ENCODE results near the gene HSD3B2.

The HSD3B2 gene

GRCh38 chr1:119446321-119446720 is 31.4 kb downstream of the HSD3B2 start:
- no peaks in the 10 kb centered on the region for H3K36me3 Mint-ChIP-seq (ENCODE audit: insufficient read depth)
- ATAC-seq (replicated peaks; ENCODE audit: extremely low read depth, poor library complexity, severe bottlenecking) (no peak), DNase-seq (ENCODE audit: low spot score in 2 of 2) (no peak)
- no peaks in the 10 kb centered on the region for H3K27me3 Mint-ChIP-seq
- H3K4me1 Mint-ChIP-seq, result no peaks in the 10 kb centered on the region
- H3K4me3 Mint-ChIP-seq, result no peak overlapping the region
- no peaks in the 10 kb centered on the region for H3K9me3 Mint-ChIP-seq
- H3K27ac Mint-ChIP-seq (ENCODE audit: low read depth), result no peak overlapping the region

GRCh38 chr1:119447344-119448126 is 32.6 kb downstream of the HSD3B2 start:
- H3K27ac Mint-ChIP-seq (ENCODE audit: low read depth), result no peak overlapping the region
- no peak overlapping the region for H3K4me3 Mint-ChIP-seq
- H3K4me1 Mint-ChIP-seq, result no peaks in the 10 kb centered on the region
- H3K36me3 Mint-ChIP-seq (ENCODE audit: insufficient read depth), result no peaks in the 10 kb centered on the region
- no peak for DNase-seq (ENCODE audit: low spot score in 2 of 2)
- ATAC-seq (replicated peaks; ENCODE audit: extremely low read depth, poor library complexity, severe bottlenecking), result no peak
- no peaks in the 10 kb centered on the region for H3K27me3 Mint-ChIP-seq
- no peaks in the 10 kb centered on the region for H3K9me3 Mint-ChIP-seq

GRCh38 chr1:119448127-119448511 is 33.2 kb downstream of the HSD3B2 start:
- Mint-ChIP-seq H3K27ac (ENCODE audit: low read depth) (no peak overlapping the region), H3K36me3 (ENCODE audit: insufficient read depth) (no peaks in the 10 kb centered on the region), H3K4me3 (no peak overlapping the region), H3K9me3 (no peaks in the 10 kb centered on the region), H3K27me3 (no peaks in the 10 kb centered on the region), H3K4me1 (no peaks in the 10 kb centered on the region)
- ATAC-seq (replicated peaks; ENCODE audit: extremely low read depth, poor library complexity, severe bottlenecking) (no peak), DNase-seq (ENCODE audit: low spot score in 2 of 2) (no peak)

- DNase-seq (ENCODE audit: low spot score in 2 of 2) (no peak), ATAC-seq (replicated peaks; ENCODE audit: extremely low read depth, poor library complexity, severe bottlenecking) (no peak)
- H3K36me3 Mint-ChIP-seq (ENCODE audit: insufficient read depth), result no peaks in the 10 kb centered on the region
- no peaks in the 10 kb centered on the region for H3K27me3 Mint-ChIP-seq
- H3K27ac Mint-ChIP-seq (ENCODE audit: low read depth), result no peak overlapping the region
- H3K4me1 Mint-ChIP-seq, result no peaks in the 10 kb centered on the region
- no peaks in the 10 kb centered on the region for H3K9me3 Mint-ChIP-seq
- no peak overlapping the region for H3K4me3 Mint-ChIP-seq
These were observed 35.0 kb downstream of the HSD3B2 start for GRCh38 chr1:119449971-119450370.

GRCh38 chr1:119451158-119451557 is 36.2 kb downstream of the HSD3B2 start:
- Mint-ChIP-seq H3K4me3 (no peak overlapping the region), H3K27ac (ENCODE audit: low read depth) (no peak overlapping the region)

GRCh38 chr1:119452091-119452490 is 37.1 kb downstream of the HSD3B2 start:
- ATAC-seq (replicated peaks; ENCODE audit: extremely low read depth, poor library complexity, severe bottlenecking), result no peak
- Mint-ChIP-seq H3K27me3 (no peaks in the 10 kb centered on the region), H3K36me3 (ENCODE audit: insufficient read depth) (no peaks in the 10 kb centered on the region), H3K4me3 (no peak overlapping the region), H3K4me1 (no peaks in the 10 kb centered on the region), H3K27ac (ENCODE audit: low read depth) (no peak overlapping the region), H3K9me3 (no peaks in the 10 kb centered on the region)
- DNase-seq (ENCODE audit: low spot score in 2 of 2), result no peak

More at GRCh38 chr1:119451158-119451557, 36.2 kb downstream of the HSD3B2 start:
- H3K36me3 Mint-ChIP-seq (ENCODE audit: insufficient read depth), result no peaks in the 10 kb centered on the region
- no peaks in the 10 kb centered on the region for H3K4me1 Mint-ChIP-seq
- no peaks in the 10 kb centered on the region for H3K27me3 Mint-ChIP-seq
- no peaks in the 10 kb centered on the region for H3K9me3 Mint-ChIP-seq
- no peak for ATAC-seq (replicated peaks; ENCODE audit: extremely low read depth, poor library complexity, severe bottlenecking)
- DNase-seq (ENCODE audit: low spot score in 2 of 2), result no peak

- Mint-ChIP-seq H3K27me3 (no peaks in the 10 kb centered on the region), H3K9me3 (no peaks in the 10 kb centered on the region), H3K36me3 (ENCODE audit: insufficient read depth) (no peaks in the 10 kb centered on the region), H3K4me3 (no peak overlapping the region), H3K27ac (ENCODE audit: low read depth) (no peak overlapping the region), H3K4me1 (no peaks in the 10 kb centered on the region)
- no peak for DNase-seq (ENCODE audit: low spot score in 2 of 2)
- no peak for ATAC-seq (replicated peaks; ENCODE audit: extremely low read depth, poor library complexity, severe bottlenecking)
These were observed 38.1 kb downstream of the HSD3B2 start for GRCh38 chr1:119453021-119453420.

GRCh38 chr1:119462964-119463363 is 48.0 kb downstream of the HSD3B2 start:
- no peaks in the 10 kb centered on the region for H3K36me3 Mint-ChIP-seq (ENCODE audit: insufficient read depth)
- H3K27ac Mint-ChIP-seq (ENCODE audit: low read depth), result no peak overlapping the region
- no peaks in the 10 kb centered on the region for H3K9me3 Mint-ChIP-seq
- ATAC-seq (replicated peaks; ENCODE audit: extremely low read depth, poor library complexity, severe bottlenecking) (no peak), DNase-seq (ENCODE audit: low spot score in 2 of 2) (no peak)
- H3K4me3 Mint-ChIP-seq, result no peak overlapping the region
- no peaks in the 10 kb centered on the region for H3K27me3 Mint-ChIP-seq
- H3K4me1 Mint-ChIP-seq, result no peaks in the 10 kb centered on the region

GRCh38 chr1:119463569-119463968 is 48.6 kb downstream of the HSD3B2 start:
- DNase-seq (ENCODE audit: low spot score in 2 of 2) (no peak), ATAC-seq (replicated peaks; ENCODE audit: extremely low read depth, poor library complexity, severe bottlenecking) (no peak)
- H3K9me3 Mint-ChIP-seq, result no peaks in the 10 kb centered on the region
- no peak overlapping the region for H3K4me3 Mint-ChIP-seq
- no peaks in the 10 kb centered on the region for H3K27me3 Mint-ChIP-seq
- H3K4me1 Mint-ChIP-seq, result no peaks in the 10 kb centered on the region
- no peak overlapping the region for H3K27ac Mint-ChIP-seq (ENCODE audit: low read depth)
- H3K36me3 Mint-ChIP-seq (ENCODE audit: insufficient read depth), result no peaks in the 10 kb centered on the region

- no peaks in the 10 kb centered on the region for H3K9me3 Mint-ChIP-seq
- H3K27me3 Mint-ChIP-seq, result no peaks in the 10 kb centered on the region
- H3K27ac Mint-ChIP-seq (ENCODE audit: low read depth), result no peak overlapping the region
- ATAC-seq (replicated peaks; ENCODE audit: extremely low read depth, poor library complexity, severe bottlenecking) (no peak), DNase-seq (ENCODE audit: low spot score in 2 of 2) (no peak)
- no peak overlapping the region for H3K4me3 Mint-ChIP-seq
- no peaks in the 10 kb centered on the region for H3K36me3 Mint-ChIP-seq (ENCODE audit: insufficient read depth)
- H3K4me1 Mint-ChIP-seq, result no peaks in the 10 kb centered on the region
These were observed 51.5 kb downstream of the HSD3B2 start for GRCh38 chr1:119466445-119466844.

- H3K9me3 Mint-ChIP-seq, result no peaks in the 10 kb centered on the region
- no peak overlapping the region for H3K4me3 Mint-ChIP-seq
- no peak overlapping the region for H3K27ac Mint-ChIP-seq (ENCODE audit: low read depth)
- no peaks in the 10 kb centered on the region for H3K4me1 Mint-ChIP-seq
- DNase-seq (ENCODE audit: low spot score in 2 of 2) (no peak), ATAC-seq (replicated peaks; ENCODE audit: extremely low read depth, poor library complexity, severe bottlenecking) (no peak)
- no peaks in the 10 kb centered on the region for H3K27me3 Mint-ChIP-seq
- H3K36me3 Mint-ChIP-seq (ENCODE audit: insufficient read depth), result no peaks in the 10 kb centered on the region
These were observed 52.3 kb downstream of the HSD3B2 start for GRCh38 chr1:119467219-119467618.

GRCh38 chr1:119467857-119468668 is 53.1 kb downstream of the HSD3B2 start:
- Mint-ChIP-seq H3K27ac (ENCODE audit: low read depth) (no peak overlapping the region), H3K4me1 (no peaks in the 10 kb centered on the region), H3K27me3 (no peaks in the 10 kb centered on the region), H3K9me3 (no peaks in the 10 kb centered on the region), H3K36me3 (ENCODE audit: insufficient read depth) (no peaks in the 10 kb centered on the region), H3K4me3 (no peak overlapping the region)
- ATAC-seq (replicated peaks; ENCODE audit: extremely low read depth, poor library complexity, severe bottlenecking), result no peak
- DNase-seq (ENCODE audit: low spot score in 2 of 2), result no peak

GRCh38 chr1:119469741-119470140 is 54.8 kb downstream of the HSD3B2 start:
- Mint-ChIP-seq H3K9me3 (no peaks in the 10 kb centered on the region), H3K36me3 (ENCODE audit: insufficient read depth) (no peaks in the 10 kb centered on the region), H3K27me3 (no peaks in the 10 kb centered on the region), H3K4me3 (no peak overlapping the region), H3K27ac (ENCODE audit: low read depth) (no peak overlapping the region), H3K4me1 (no peaks in the 10 kb centered on the region)
- ATAC-seq (replicated peaks; ENCODE audit: extremely low read depth, poor library complexity, severe bottlenecking), result no peak
- DNase-seq (ENCODE audit: low spot score in 2 of 2), result no peak

Data from central memory CD8-positive, alpha-beta T cell (primary cell).